HG03571 (cell line): ENCODE measurements around the gene SLC8A2.
A peak's percentile ranks its signal among the peaks of the same experiment; 100 is the strongest.

Experiments used
- ATAC-seq: cut with Tn5 transposase; IDR thresholded peaks from one replicate; pipeline ENCODE4 v1.9.1; 2021; ENCODE audit not compliant: unreplicated experiment

The SLC8A2 gene, protein sequence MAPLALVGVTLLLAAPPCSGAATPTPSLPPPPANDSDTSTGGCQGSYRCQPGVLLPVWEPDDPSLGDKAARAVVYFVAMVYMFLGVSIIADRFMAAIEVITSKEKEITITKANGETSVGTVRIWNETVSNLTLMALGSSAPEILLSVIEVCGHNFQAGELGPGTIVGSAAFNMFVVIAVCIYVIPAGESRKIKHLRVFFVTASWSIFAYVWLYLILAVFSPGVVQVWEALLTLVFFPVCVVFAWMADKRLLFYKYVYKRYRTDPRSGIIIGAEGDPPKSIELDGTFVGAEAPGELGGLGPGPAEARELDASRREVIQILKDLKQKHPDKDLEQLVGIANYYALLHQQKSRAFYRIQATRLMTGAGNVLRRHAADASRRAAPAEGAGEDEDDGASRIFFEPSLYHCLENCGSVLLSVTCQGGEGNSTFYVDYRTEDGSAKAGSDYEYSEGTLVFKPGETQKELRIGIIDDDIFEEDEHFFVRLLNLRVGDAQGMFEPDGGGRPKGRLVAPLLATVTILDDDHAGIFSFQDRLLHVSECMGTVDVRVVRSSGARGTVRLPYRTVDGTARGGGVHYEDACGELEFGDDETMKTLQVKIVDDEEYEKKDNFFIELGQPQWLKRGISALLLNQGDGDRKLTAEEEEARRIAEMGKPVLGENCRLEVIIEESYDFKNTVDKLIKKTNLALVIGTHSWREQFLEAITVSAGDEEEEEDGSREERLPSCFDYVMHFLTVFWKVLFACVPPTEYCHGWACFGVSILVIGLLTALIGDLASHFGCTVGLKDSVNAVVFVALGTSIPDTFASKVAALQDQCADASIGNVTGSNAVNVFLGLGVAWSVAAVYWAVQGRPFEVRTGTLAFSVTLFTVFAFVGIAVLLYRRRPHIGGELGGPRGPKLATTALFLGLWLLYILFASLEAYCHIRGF

DNA sequence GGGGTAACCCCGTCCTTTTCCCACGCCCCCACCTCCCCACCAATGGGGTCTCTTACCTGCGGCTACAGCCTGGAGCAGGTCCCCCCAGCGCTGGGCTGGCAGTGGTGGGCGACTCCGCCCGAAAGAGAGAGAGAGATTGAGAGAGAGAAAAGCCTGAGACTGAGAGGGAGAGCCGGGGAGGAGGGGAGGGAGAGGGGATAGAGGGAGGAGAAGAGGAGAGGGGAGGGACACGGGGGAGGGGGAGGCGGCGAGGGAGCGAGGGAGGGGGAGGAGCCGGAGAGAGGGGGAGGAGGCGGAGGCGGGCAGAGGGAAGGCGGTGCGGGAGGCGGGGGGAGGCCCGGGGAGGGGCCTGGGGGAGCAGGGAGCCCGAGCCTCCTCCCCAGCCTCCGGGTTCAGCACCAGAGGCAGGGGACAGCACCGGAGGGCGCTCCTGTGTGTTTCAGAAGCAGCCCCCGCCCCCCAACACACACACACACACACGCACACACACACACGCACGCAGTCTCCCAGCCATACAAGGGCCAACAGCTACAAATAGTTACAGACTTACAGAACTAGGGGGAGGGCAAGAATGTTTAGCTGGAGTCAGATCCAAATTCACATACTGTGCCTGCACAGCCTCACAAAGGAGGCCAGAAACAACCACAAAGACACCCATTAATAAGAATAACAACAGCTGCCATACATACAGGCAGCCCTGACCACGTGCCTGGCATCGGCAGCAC, at the start of gene SLC8A2:
SLC8A2 (minus strand) TSS at position 161 of the 725 bp plus-strand sequence. CDS start 5,490 bp downstream, outside the sequence.
- ATAC-seq = no peak

DNA sequence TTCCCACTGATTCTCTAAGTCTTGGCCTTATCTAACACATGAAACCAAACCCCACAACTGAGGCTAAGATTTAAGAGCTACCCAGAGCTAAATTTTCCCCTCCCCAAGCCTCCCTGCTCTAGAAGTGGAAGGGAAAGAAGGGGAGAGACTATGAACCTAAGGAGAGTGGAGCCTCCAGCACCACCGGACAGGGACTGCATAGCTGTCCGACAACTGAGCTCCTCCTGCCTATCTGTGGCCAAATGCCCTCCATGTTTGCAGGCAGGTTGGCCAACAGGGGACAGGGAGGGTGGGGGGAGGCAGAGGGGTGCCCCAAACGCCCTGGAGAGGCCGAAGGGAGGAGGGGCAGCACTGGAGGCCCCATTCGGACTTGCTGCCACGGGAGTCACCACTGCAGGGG, 49.1 kb upstream of the SLC8A2 start:
- no peak for ATAC-seq

DNA sequence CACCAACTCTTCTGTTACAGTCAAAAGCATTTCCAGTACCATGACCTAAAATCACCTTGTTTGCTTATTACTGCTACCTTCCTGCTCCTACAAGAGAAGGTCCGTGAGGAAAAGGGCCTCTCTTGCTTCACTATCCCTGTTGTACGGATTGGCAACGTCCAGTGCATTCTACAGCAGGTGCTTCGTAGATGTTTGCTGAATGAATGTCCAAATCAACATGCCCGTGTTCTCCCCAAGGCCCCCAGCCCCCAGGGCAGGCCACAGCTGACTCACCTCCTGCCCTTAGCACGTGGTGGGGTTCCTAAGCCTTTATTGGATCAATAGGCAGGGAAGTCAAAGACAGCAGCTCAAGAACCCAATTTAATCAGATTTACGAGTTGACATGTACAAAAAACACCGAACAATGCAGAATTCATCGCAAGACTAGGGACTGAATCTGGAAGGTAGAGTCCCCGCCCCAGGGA, 48.7 kb upstream of the SLC8A2 start:
- no peak for ATAC-seq

DNA sequence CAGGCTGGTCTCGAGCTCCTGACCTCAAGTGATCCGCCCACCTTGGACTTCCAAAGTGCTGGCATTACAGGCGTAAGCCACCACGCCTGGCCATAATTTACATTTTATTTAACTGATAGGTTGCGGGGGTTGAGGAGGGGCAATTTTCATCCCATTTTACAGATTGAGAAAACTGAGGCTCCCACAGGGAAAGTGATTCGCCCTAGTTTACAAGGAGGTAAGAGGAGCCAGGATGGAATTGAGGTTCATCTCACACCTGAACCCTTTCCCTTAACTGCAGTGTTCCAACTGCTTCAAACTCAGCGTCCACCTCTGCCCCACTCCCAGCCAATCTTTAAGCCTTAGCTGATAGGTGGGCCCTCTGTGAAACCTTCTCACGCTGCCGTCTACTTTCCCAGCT, 47.2 kb upstream of the SLC8A2 start:
- no peak for ATAC-seq

DNA sequence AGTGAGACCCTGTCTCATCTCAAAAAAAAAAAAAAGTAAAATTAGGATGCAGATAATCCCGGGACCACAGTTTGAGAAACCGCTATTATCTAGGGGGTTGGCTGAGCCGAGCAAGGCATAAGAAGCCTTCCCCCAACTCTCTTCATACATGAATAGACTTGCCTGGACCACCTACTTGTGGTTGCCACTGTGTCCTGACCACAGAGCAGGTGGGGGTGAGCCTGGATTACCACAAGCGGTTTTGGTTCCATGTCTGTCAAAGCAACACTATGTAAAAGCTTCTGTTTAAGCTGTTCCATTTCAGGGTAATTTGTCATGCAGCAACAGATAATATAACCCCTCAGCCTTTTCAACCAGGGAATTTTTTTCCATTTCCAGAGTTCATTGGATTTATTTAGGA, 46.4 kb upstream of the SLC8A2 start:
- no peak for ATAC-seq

DNA sequence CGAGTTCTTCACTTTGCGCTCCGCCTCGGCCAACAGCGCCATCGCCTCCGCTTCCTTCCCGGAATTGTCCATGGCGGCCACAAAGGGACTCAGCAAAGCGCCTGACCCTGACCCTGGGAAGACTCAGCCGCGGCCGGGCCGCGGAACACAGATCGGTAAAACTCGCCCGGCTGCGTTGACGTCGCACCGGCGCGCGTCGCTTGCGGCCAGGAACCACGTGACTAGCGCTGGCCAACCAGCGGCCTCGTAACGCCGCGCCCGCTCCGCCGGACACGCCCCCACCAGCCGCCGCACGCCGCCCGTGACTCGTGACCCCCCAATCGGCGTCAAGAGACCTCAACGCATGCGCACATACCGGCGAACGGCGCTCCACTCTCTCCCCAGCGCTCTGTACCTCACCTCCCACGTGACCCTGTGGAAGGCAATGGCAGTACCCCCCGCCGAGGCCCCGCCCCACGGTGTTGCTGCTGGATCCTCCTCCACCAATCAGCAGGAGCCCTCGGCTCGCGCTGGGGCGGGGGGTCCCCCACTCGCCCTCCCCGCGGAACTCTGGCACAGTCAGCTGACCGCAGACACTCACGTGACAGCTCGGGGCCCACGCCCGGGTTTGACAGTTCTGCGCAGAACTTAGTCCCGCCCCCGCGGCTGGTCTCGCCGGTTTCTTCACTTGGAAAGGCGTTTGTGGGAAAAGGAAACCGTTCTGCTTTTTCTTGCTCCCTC, 43.3 kb upstream of the SLC8A2 start, which contains the start of gene NAPA:
NAPA (minus strand) TSS at position 195 of the 720 bp plus-strand sequence; CDS start at position 72, 123 bp downstream.
- peak; percentile 74 for ATAC-seq

DNA sequence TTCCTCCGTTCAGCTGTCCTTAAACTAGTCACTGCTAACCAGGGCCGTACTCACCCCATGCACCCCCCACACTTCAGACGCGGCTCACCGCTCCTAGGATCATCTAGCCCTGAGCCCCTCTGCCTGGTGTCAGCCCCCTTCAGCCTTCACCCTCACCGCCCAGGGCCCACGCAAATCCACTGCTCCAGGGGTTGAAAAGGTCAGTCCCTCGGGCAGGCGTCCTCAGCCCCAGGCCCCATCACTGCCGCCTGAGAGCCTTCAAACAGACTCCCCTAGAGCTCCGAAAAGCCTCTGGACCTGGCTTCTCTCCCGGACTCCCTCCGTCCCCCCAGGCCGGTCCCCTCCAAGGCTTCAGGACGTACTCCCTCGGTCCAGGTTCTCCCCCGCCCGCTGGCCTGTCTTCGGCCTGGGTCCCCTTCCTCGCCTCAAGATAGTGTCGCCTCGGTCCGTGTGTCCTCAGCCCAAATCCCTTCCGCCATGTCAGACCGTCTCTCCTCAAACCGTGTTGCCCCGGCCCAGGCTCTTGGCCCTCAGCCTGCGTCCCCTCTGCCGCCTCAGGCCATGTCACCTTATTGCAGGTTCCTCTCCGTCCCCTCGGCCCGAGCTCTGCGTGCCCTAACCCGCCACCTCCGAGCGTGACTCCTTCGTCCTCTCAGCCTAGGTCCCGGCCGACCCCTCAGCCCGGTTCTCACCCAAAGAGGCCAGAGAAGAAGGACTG, 42.6 kb upstream of the SLC8A2 start:
- no peak for ATAC-seq

DNA sequence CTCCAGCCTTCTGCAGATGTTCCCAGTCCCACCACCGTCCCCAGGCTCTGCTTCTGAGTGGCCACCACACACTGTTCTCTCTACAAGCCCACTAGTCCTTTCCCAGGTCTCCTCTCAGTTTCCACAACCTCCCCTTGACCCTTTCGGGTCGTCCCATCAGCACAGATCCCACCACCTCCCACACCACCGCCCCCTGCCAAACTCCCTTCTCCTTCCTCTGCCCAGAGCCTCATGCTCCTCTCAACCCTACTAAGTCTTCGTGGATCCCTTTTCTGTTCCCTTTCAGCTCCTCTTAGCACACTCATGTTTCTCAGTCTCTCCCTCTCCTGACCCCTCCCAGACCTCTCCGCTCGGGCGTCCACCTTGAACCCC, 41.2 kb upstream of the SLC8A2 start:
- no peak for ATAC-seq

DNA sequence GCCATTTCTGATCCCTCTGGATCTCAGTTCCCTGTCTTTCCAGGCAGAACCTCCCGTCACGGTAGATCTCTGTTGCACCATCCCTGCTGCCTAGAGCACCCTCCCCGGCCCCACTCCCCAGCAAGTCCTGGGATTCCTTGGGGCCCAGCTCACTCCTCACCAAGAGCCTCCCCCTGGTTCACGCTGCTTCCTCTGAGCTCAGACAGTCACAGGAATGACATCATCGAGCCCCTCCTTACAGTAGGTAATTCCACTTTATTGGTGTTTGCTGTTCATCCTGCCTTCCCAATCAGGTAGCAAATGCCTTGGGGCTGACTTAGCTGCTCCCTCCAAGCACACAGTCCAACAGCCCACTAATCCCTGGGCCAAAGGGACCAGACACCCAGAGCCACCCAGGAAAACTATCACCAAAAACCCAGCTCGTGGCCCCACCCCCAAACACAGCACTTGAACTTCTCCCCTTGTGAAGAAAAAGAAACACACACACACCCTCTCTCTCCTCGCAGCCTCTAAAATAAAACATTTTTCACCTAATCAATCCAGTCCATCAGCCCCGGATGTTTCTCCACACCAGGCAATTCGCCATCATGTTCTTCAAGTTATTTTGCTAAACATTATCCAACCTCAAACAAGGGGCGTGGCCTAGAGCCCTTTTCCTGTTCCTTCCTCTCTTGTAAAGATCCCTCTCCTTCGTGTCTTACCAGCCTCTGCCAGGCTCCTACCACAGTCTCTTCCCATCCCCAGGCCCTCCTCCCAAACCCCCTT, 40.7 kb upstream of the SLC8A2 start:
- no peak for ATAC-seq

DNA sequence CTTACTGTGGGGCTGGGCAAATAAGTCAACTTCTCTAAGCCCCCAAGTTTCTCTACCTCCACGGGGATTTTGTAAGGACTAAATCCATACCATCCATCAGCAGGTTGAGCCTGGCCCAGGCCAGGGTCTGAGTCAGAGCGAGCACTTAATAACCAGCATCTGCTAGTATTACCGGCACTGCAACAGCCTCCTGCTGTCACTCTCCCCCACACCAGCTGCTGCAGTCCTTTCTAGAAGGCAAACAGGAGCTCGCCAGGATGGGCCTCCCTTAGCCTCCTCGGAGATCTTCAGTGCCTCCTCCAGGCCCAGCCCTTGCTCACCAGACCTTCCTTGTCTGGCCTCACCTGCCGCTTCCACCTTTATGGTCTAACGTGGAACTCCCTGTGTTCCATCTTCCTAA, 40.0 kb upstream of the SLC8A2 start:
- no peak for ATAC-seq

DNA sequence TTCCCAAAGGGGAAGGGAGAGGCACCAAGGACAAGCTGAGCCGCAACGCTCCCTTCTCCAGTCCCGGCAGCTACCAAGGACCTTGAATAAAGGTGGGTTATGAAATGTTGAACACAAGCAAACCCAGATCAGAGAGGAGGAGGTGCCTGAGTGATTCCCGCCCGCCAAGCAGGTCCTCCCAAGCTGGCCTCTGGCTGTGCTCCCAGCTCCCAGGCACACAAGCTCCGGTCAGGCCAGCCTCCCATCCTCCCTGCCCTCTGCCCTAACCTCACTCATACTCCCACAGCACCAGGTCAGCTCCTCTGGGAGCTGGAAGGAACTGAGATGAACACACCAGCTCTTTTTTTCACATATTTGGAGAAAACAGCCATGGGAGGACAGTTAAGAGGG, 39.4 kb upstream of the SLC8A2 start:
- no peak for ATAC-seq

DNA sequence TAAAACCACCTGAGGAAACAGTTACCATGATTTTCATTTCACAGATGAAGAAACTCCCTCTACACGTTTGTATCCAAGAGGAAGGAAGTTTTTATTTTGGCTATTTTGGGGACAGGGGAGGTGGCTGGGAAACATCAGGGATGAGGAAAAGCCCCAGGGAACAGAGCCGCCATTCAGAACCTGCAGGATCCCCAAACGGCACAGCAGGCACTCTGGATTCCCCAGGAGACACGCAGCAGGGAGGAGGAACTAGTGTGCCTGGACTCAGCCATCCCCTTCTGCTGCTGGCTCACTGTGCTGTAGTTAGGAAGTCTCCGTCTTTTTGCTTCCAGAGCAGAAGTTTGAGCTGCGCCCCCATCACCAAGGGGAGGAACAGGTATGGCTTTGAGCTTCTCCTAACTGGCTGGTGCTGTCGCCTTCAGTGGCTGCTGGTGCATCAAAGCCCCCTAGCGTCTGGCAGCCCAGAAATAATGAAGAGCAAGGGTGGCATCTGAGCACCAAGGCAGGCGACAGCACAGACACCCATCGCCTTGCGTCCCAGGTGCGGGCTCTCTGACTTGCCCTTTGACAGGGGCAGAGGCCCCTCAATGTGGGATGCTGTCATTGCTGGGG, 38.9 kb upstream of the SLC8A2 start:
- no peak for ATAC-seq

DNA sequence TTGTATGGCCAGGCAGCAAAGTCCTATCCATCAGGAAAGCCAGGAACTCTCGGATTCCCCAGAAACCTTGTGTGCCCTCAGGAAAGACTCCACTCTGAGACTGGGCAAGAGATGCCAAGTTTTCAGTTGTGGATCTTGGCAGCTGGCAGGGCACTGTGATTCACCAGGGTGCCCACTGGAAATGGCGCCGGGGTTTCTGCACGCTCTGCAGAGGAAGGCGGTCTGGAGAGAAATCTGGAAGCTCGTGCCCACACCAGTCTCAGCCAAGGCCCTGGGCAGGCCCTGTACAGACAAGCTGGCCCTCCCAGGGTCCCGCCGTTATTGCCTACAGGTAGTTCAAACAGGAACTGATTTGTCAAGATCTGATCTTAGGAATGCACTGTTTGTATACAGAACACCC, 38.3 kb upstream of the SLC8A2 start:
- no peak for ATAC-seq

DNA sequence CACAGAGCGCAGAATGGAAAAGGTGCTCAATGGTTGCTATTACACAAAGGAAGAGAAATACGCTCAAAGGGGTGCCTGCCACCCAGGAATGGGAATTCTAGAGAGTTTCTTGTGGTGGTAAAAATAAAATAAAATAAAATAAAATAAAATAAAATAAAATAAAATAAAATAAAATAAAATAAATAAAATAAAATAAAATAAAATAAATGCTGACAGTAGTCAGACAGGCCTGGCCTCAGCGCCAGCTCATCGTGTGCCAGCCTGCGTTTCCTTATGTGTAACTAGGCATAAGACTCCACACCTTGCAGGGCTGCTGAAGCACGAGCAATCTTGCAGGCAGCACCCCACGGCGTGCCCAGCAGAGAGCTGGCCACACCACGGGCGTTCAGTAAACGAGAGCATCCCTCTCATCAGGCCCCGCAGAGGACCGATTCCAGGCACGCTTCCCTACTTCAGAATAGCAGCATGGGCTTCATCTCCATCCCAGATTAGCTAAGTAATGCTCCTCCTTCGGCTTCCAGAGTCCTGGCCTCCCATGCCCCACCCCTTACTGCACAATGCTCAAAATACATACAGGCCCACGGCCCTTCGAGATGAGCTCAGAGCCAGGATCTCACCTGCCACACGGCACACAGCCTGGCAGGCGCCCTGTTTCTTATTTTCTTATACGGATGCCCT, 37.6 kb upstream of the SLC8A2 start:
- ATAC-seq = no peak

DNA sequence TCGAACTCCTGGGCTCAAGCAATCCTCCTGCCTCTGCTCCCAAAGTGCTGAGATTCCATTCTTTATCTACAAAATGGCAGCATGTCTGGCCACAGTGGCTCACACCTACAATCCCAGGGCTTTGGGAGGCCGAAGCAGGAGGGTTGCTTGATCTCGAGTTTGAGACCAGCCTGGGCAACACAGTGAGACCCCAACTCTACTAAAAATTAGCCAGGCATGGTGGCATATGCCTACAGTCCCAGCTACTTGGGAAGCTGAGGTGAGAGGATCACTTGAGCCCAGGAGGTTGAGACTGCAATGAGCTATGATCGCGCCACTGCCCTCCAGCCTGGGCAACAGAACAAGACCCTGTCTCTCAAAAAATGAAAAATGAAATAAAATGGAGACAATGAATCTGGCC, 37.0 kb upstream of the SLC8A2 start:
- no peak for ATAC-seq

DNA sequence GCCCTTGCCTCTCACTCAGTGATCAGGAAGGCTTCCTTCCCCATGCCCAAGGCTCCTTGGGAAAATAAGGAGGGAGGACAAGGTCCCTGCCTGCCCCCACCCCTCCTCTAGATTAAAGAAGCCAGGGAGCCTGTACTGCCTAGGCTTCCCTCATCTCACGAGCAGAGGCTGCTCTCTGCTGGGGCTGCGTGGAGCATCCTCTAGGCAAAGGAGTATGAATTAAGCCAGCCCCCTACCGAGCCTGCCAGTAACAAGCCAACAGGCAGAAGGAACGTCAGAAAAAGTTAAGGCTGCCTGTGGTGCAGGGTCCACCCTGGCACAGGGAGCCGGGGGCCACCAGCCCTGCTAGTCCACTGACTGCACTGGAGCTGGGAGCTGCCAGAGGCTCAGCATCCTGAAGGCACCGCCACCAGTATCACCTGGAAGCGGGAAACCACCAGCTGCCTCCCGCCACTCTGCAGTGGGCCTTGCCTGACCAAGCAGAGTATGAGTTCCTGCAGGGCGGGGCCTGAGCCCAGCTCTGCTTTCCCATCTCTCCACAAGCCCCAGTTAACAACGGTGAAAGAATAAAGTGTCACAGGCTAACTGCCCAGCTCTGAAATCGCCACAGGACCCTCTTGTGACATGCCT, 36.3 kb upstream of the SLC8A2 start:
- ATAC-seq = no peak

DNA sequence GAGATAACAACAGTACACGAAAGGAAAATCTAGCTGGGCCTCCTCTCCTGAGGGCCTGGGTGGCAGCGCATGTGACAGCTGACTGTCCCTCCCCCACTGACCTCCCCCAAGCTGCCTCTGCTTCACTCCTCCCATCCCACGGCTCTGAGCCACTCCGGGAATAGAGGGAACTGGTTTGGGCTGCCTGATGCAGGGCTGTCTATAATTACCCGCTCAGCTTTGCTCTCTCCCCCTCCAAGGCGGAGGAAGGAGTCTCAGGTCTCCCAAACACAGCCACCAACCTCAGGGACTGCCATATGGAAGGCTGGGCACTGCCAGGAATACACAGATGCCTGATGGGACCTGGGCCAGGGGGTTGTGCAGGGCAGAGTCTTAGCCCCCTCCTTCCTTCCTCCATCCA, 35.3 kb upstream of the SLC8A2 start:
- no peak for ATAC-seq

DNA sequence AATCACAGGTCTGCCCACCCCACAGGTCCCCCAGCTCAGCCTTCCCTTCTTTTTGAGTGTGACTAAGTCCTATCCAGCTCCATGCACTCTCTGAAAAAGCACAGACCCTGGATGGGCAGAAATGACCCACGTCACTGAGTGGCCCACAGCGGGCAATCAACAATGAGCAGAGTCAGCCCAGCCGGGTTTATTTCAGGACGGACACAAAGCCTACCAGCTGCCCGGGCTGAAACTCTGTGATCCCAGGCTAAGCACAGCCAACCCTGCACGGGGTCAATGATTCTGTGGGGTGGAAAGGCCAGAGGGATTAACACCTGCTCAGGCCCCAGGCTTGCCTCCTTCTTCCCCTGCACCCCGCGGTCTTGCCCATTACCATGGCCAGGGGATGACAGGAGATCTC, 34.8 kb upstream of the SLC8A2 start:
- ATAC-seq = no peak
